HG03095 (cell line): Measurements from ENCODE around the gene ZNF385A.
"Not testable (repeated sequence)": the region's sequence is repeated elsewhere in the genome, so short reads cannot be mapped to it uniquely, and the experiment has no call there.

Experiments
- ATAC-seq: cut with Tn5 transposase; IDR thresholded peaks from one replicate; pipeline ENCODE4 v1.9.1; 2021; ENCODE audit warnings: moderate library complexity; ENCODE audit not compliant: unreplicated experiment

Gene ZNF385A

GRCh38 chr12:54333420-54334034, 51.0 kb downstream of the ZNF385A start:
- ATAC-seq = no peak

- ATAC-seq = no peak
Measured at GRCh38 chr12:54331461-54331860, 53.1 kb downstream of the ZNF385A start.

- no peak for ATAC-seq
Measured at GRCh38 chr12:54330442-54330841, 54.1 kb downstream of the ZNF385A start.

- no peak for ATAC-seq
Measured at GRCh38 chr12:54329759-54330158, 54.8 kb downstream of the ZNF385A start.

GRCh38 chr12:54328595-54329337, 55.8 kb downstream of the ZNF385A start:
- ATAC-seq = no peak

GRCh38 chr12:54325442-54326109, 59.0 kb downstream of the ZNF385A start:
- ATAC-seq = not testable (repeated sequence)

GRCh38 chr12:54324617-54325441, 59.7 kb downstream of the ZNF385A start, which contains the start of gene COPZ1:
COPZ1 (plus strand) TSS chr12:54325131; CDS start chr12:54325164, 33 bp downstream.
- peak; percentile 98 for ATAC-seq

GRCh38 chr12:54321363-54321762, 63.2 kb downstream of the ZNF385A start:
- ATAC-seq = no peak
